NCI-H2081 (cell line): ENCODE measurements around the gene KCNH1.
"Not testable (repeated sequence)": the region's sequence is repeated elsewhere in the genome, so short reads cannot be mapped to it uniquely, and the experiment has no call there.

Source experiments
- DNase-seq, 2 experiments: peaks; one replicate each; lab custom pipeline; 2025; lab: John Stamatoyannopoulos, UW

Gene KCNH1

GRCh38 chr1:210684466-210685294, 449.3 kb downstream of the KCNH1 start:
- no peak for DNase-seq

GRCh38 chr1:210683403-210684047, 450.4 kb downstream of the KCNH1 start:
- no peak for DNase-seq

- DNase-seq, result no peak
Observed at GRCh38 chr1:210681158-210681557, 452.8 kb downstream of the KCNH1 start.

GRCh38 chr1:210678306-210678705, 455.6 kb downstream of the KCNH1 start:
- no peak for DNase-seq

GRCh38 chr1:210677533-210677932, 456.4 kb downstream of the KCNH1 start:
- DNase-seq, result no peak

- no peak for DNase-seq
Observed at GRCh38 chr1:210676539-210676938, 457.4 kb downstream of the KCNH1 start.

- no peak for DNase-seq
Observed at GRCh38 chr1:210674151-210674550, 459.8 kb downstream of the KCNH1 start.

- DNase-seq, result no peak
Observed at GRCh38 chr1:210669951-210670350, 464.0 kb downstream of the KCNH1 start.

GRCh38 chr1:210663730-210664573, 470.0 kb downstream of the KCNH1 start:
- peak; percentile 14 to 85 for DNase-seq

- DNase-seq, result peak in 1 of 2 experiments; percentile 30
Observed at GRCh38 chr1:210662291-210663050, 471.5 kb downstream of the KCNH1 start.

- DNase-seq, result not testable (repeated sequence)
Observed at GRCh38 chr1:210661520-210661919, 472.4 kb downstream of the KCNH1 start.

- DNase-seq, result no peak
Observed at GRCh38 chr1:210657806-210658205, 476.1 kb downstream of the KCNH1 start.

GRCh38 chr1:210655511-210655910, 478.4 kb downstream of the KCNH1 start:
- no peak for DNase-seq

- no peak for DNase-seq
Observed at GRCh38 chr1:210654176-210654981, 479.6 kb downstream of the KCNH1 start.

- DNase-seq, result peak in 1 of 2 experiments; percentile 12
Observed at GRCh38 chr1:210653771-210654170, 480.2 kb downstream of the KCNH1 start.

GRCh38 chr1:210652329-210652954, 481.5 kb downstream of the KCNH1 start:
- DNase-seq, result no peak

- no peak for DNase-seq
Observed at GRCh38 chr1:210650403-210650802, 483.5 kb downstream of the KCNH1 start.

- DNase-seq, result no peak
Observed at GRCh38 chr1:210648588-210649269, 485.2 kb downstream of the KCNH1 start.

GRCh38 chr1:210647406-210648333, 486.3 kb downstream of the KCNH1 start:
- no peak for DNase-seq
